Activated B cell treated with CpG ODN at 0.5 μM for 24 hours (primary cell): Measurements from ENCODE around the gene CBX5. TPM values are rescaled to one million over a fixed set of nuclear protein-coding genes. Genes with fewer than 3 reads are reported as not detected.
A peak's percentile ranks its signal among the peaks of the same experiment; 100 is the strongest.

Experiments
- ATAC-seq: fragments of 200-7000 bp; cut with Tn5 transposase; one replicate; pipeline ENCODE4 v1.10.0; 2021; ENCODE audit warnings: low read depth, mild to moderate bottlenecking, moderate library complexity
- CTCF ChIA-PET: fragments of 350-600 bp; sonication (Branson Sonifier 250); formaldehyde crosslinking; loops from one replicate; lab custom pipeline; 2021; ENCODE audit warnings: antibody characterized with exemption; lab: Charles Lee
- POLR2A ChIA-PET: fragments of 350-600 bp; sonication (Branson Sonifier 250); formaldehyde crosslinking; loops from one replicate; lab custom pipeline; 2021; ENCODE audit warnings: antibody characterized with exemption; lab: Charles Lee
- DNase-seq: peaks from one replicate; pipeline ENCODE4 v3.0.0; 2022
- H3K27ac Mint-ChIP-seq: one replicate; pipeline ENCODE4 v1.8.0; 2020; ENCODE audit warnings: mixed read lengths
- H3K27me3 Mint-ChIP-seq: one replicate; pipeline ENCODE4 v1.8.0; 2021; ENCODE audit warnings: mixed read lengths
- H3K36me3 Mint-ChIP-seq: one replicate; pipeline ENCODE4 v1.8.0; 2021; ENCODE audit warnings: low read depth, mixed read lengths
- H3K4me1 Mint-ChIP-seq: one replicate; pipeline ENCODE4 v1.8.0; 2021; ENCODE audit warnings: mixed read lengths
- H3K4me3 Mint-ChIP-seq: one replicate; pipeline ENCODE4 v1.8.0; 2020; ENCODE audit warnings: mild to moderate bottlenecking, mixed read lengths
- H3K9me3 Mint-ChIP-seq: one replicate; pipeline ENCODE4 v1.8.0; 2020; ENCODE audit warnings: mixed read lengths
- intact Hi-C: fragments of 100-400 bp; cut with micrococcal nuclease; formaldehyde crosslinking; loops from one replicate; pipeline ENCODE4 v1.15.1; 2024
- total RNA-seq: library from RNA; stranded (reverse); gene quantifications from 2 replicates; pipeline ENCODE4 v1.2.3, GENCODE V29; 2022
- TF ChIP-seq, protein P1 (sequence below): fragments of 200-600 bp; IDR thresholded peaks from one replicate; pipeline ENCODE4 v1.8.0; 2022; ENCODE audit warnings: antibody characterized with exemption, mild to moderate bottlenecking

CBX5 gene
- total RNA-seq, 1 donor from 2014 or later, result 77.3 TPM

DNA sequence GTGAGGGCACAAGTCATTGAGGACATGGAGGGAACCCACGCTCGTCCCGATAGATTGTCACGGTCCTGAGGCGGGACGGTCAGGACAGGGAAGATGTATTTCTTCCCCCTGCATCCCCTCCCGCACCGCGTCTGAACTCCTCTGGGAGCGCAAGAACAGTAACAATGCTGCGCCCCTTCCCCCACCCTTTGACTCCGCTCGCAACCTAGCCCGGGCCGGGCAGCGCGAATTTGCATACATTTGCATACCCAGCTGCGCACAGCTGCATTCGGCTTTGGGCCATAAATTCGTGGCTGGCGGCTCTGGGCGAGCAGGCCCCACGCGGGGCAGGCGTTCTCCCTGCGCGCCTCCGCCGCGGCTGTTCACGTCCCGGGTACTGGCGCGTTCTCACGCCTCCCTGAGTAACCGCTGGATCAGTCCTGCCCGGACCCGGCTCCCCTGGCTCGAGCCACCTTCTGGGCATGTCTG is 62.1 kb downstream of the CBX5 start:
- Mint-ChIP-seq H3K9me3 (no peaks in the 10 kb centered on the region), H3K4me1 (peaks cover 45% of the 10 kb centered on the region)
- intact Hi-C loops, result loop anchor here (10.0 kb wide), 1 partner anchor 893 kb away; the partner anchor contains the start of gene AAAS

DNA sequence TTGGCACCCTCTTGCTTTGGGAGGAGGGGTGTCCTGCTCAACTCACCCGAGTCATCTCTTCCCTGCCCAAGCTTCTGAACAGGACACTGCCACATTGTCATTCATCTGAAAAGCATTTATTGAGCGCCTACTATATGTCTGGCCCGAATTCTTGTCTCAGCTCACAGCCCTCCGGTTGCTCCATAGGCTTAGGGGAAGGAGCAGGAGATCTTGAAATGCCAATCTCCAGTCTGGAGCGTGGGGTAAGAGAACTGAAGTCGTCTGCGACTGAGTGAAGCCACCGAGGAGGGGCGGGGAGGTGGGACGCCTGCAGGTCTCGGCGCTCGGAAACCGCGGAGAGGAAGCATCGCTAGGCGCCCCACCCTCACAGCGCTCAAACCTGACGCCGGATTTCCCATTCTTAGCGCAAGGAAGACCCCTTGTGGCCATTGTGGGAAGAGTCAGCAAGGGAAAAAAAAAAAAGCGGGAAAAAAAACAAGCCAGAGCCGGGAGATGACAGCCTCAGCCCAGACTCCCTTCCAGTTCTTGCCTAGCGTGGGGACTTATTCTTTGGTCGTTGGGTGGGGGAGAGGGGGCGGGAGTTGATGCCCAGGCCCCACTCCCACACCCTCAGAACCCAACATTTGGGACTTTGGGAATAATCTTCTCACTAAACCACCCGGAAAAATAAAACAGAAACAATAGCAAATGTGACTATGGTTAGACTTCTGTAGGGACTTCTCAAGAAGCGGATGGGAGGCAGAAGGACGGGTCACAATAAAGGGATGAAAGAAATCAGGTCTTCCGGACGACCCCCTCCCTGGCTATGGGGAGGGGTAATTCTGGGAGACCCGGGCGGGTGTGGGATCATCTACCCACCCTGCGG is 62.9 kb downstream of the CBX5 start:
- Mint-ChIP-seq H3K9me3 (no peaks in the 10 kb centered on the region), H3K27me3 (no peaks in the 10 kb centered on the region), H3K27ac (peak overlapping the region; percentile 70), H3K36me3 (no peaks in the 10 kb centered on the region), H3K4me1 (peaks cover 45% of the 10 kb centered on the region), H3K4me3 (peak overlapping the region; percentile 83)
- ChIA-PET POLR2A (interaction anchor here (0.6 to 2.8 kb wide), 5 partner anchors 28 to 163 kb away, joined by 3 to 28 read pairs (median 6); partner anchors contain the start of genes CBX5, HNRNPA1, HOXC4 and SMUG1), CTCF (interaction anchor here (0.7 to 3.6 kb wide), 9 partner anchors 11 to 212 kb away, joined by 3 to 20 read pairs (median 6); no protein-coding TSS in a partner anchor)
- TF ChIP-seq, protein P1, sequence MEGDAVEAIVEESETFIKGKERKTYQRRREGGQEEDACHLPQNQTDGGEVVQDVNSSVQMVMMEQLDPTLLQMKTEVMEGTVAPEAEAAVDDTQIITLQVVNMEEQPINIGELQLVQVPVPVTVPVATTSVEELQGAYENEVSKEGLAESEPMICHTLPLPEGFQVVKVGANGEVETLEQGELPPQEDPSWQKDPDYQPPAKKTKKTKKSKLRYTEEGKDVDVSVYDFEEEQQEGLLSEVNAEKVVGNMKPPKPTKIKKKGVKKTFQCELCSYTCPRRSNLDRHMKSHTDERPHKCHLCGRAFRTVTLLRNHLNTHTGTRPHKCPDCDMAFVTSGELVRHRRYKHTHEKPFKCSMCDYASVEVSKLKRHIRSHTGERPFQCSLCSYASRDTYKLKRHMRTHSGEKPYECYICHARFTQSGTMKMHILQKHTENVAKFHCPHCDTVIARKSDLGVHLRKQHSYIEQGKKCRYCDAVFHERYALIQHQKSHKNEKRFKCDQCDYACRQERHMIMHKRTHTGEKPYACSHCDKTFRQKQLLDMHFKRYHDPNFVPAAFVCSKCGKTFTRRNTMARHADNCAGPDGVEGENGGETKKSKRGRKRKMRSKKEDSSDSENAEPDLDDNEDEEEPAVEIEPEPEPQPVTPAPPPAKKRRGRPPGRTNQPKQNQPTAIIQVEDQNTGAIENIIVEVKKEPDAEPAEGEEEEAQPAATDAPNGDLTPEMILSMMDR, result no peak
- ATAC-seq (peak; percentile 62), DNase-seq (peak; percentile 68)
- intact Hi-C loops, result loop anchor here (10.0 kb wide), 1 partner anchor 892 kb away; the partner anchor contains the start of gene AAAS

More for the DNA sequence above, 62.1 kb downstream of the CBX5 start:
- Mint-ChIP-seq H3K4me3 (peak overlapping the region; percentile 83), H3K36me3 (no peaks in the 10 kb centered on the region), H3K27ac (no peak overlapping the region), H3K27me3 (no peaks in the 10 kb centered on the region)
- peak; percentile 30 for ATAC-seq
- CTCF ChIA-PET, result interaction anchor here (0.7 to 1.9 kb wide), 5 partner anchors 13 to 212 kb away, joined by 3 to 10 read pairs (median 4); no protein-coding TSS in a partner anchor
- TF ChIP-seq, protein P1, result no peak
- POLR2A ChIA-PET, result interaction anchor here (0.6 to 1.4 kb wide), 3 partner anchors 141 to 164 kb away, joined by 3 read pairs; partner anchors contain the start of gene HOXC4
- peak; percentile 57 for DNase-seq

DNA sequence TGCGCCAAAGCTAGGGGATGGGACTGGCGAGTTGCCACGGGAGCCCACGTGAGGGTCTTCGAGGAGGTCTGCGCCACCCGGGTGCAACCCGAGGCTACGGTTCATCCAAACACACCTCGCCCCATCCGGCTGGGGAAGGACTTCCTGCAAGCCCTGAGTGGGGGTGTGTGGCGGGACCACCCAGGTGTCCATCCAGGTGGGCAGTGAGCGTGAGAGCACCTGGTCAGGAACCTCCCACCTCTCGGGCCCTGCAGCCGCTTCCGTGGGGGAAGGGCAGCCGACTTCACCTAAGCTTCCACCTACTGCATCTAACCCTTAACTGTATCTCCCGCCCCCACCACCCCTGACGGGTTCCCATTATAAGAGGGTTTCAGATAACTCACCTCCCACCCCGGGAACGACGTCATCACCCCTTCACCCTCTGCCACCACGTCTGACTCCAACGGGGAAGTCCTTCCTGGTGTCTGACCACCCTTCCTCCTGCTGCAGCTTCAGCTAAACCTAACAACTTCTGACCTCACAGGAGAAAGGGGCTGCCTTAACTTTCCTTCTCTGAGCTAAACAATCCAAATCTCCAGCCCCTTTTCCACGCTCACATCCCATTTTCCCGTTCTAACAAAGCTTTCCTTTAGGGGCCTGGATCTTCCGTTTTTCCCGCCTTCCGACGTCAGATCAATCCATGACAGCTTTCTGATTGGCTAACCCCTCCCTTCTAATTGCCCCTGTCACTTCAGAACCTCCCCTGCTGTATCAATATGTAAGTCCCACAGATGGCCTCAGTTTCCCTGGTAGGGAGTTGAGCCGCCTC is 63.7 kb downstream of the CBX5 start:
- Mint-ChIP-seq H3K27me3 (no peaks in the 10 kb centered on the region), H3K27ac (peak overlapping the region; percentile 70), H3K4me1 (peaks cover 45% of the 10 kb centered on the region), H3K36me3 (no peaks in the 10 kb centered on the region), H3K9me3 (no peaks in the 10 kb centered on the region), H3K4me3 (peak overlapping the region; percentile 83)
- DNase-seq (no peak), ATAC-seq (no peak)
- TF ChIP-seq, protein P1, result no peak
- CTCF ChIA-PET, result interaction anchor here (0.7 to 3.6 kb wide), 11 partner anchors 10 to 211 kb away, joined by 3 to 20 read pairs (median 7); partner anchors contain the start of gene COPZ1
- POLR2A ChIA-PET, result interaction anchor here (0.6 to 2.8 kb wide), 7 partner anchors 13 to 627 kb away, joined by 4 to 28 read pairs (median 5); partner anchors contain the start of genes CBX5, HNRNPA1 and SMUG1
- intact Hi-C loops, result loop anchor here (2.0 to 10.0 kb wide), 2 partner anchors 25 to 891 kb away; partner anchors contain the start of gene AAAS

DNA sequence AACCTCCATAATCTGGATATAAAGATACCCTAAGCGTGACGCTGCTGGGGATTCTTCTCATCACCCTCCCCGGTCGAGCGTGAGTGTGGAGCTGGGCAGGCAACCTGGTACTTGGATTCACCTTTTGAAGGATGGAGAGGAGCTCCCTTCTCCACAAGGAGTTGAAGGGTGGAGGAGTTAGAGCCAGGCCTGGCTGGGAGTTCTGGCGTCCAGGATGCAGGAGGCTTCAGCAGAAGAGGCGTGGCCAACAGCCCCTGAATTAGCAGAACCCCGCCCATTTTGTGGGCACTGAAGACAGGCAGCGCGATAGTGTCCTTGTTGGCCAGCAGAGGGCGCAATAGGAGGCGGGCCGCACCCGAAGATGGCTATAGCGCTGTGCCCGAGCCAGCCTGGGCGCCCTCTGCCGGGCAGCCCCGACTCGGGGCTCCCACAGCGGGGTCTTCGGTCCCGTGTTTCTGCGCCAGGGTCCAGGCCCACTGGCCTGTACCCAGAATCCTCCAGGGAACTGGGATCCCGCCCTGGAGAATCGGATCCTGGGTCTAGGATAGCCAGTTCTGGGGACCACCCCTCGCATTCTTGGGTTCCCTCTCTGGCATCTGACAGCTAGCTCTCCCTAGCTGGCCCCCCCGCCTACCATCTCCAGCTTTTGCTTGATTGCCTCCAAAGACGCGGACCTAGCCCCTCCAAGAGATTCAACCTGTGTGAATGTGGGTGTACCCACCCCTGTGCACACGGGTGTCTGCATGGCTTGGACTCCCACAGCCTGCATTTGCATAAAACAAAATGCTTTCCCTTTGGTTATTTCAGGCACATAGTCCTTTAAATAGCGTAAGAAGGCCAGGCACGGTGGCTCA is 65.1 kb downstream of the CBX5 start:
- Mint-ChIP-seq H3K4me3 (peak overlapping the region; percentile 83), H3K27ac (no peak overlapping the region), H3K9me3 (no peaks in the 10 kb centered on the region), H3K36me3 (no peaks in the 10 kb centered on the region), H3K27me3 (peaks cover 5% of the 10 kb centered on the region), H3K4me1 (peaks cover 45% of the 10 kb centered on the region)
- intact Hi-C loops, result loop anchor here (1.0 to 10.0 kb wide), 6 partner anchors 24 to 890 kb away; partner anchors contain the start of genes AAAS, CBX5 and HNRNPA1
- ChIA-PET CTCF (interaction anchor here (0.8 to 3.6 kb wide), 15 partner anchors 8 to 210 kb away, joined by 3 to 20 read pairs (median 5); partner anchors contain the start of genes COPZ1, HOXC5 and SMUG1), POLR2A (interaction anchor here (0.6 to 2.8 kb wide), 3 partner anchors 23 to 167 kb away, joined by 3 to 28 read pairs (median 5); partner anchors contain the start of genes CBX5 and HNRNPA1)
- TF ChIP-seq, protein P1, result peak; percentile 97
- peak; percentile 85 for ATAC-seq
- peak; percentile 87 for DNase-seq
